HG02970 (cell line): Measurements from ENCODE around the gene NOTCH2NLA.
"Not testable (repeated sequence)": the region's sequence is repeated elsewhere in the genome, so short reads cannot be mapped to it uniquely, and the experiment has no call there.

ENCODE experiments used
- ATAC-seq: cut with Tn5 transposase; IDR thresholded peaks from one replicate; pipeline ENCODE4 v1.9.1; 2021; ENCODE audit warnings: mild to moderate bottlenecking, moderate library complexity, moderate number of reproducible peaks; ENCODE audit not compliant: unreplicated experiment, low FRiP score

NOTCH2NLA gene

DNA sequence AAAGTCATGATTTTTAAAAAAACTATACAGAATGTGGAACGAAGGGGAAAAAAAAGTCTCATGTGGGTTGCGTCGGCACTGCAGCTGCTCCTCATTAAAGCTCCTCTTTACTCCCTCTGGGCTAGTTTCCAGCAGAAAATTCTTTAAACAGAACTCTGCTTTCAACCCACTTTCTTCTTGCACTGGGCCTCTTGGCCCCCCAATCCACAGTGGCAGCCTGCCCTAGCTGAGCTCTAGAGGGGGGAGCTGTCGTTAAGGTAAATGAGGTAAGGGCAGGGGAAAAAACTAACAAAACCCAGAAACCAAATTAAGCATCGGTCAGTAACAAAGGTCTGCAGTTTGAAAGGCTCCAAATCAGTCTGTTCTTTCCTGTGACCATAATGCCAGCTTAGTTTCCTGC lies 54.3 kb downstream of the NOTCH2NLA start:
- ATAC-seq = not testable (repeated sequence)

GRCh38 chr1:146167740-146168139 lies 61.1 kb downstream of the NOTCH2NLA start:
- ATAC-seq = not testable (repeated sequence)

- not testable (repeated sequence) for ATAC-seq
Observed at GRCh38 chr1:146167273-146167672, 61.5 kb downstream of the NOTCH2NLA start.

- not testable (repeated sequence) for ATAC-seq
Observed at GRCh38 chr1:146144465-146144864, 84.4 kb downstream of the NOTCH2NLA start, which contains the start of gene NBPF10. Gene NBPF10, minus strand, starts transcription at chr1:146144804. Its CDS starts 35 bp downstream, at chr1:146144769.
